MCF 10A (cell line): ENCODE data around the gene COL23A1. TPM values are rescaled to one million over a fixed set of nuclear protein-coding genes. Genes with fewer than 3 reads are reported as not detected.

Source experiments
- BruUV-seq: library from RNA; stranded (reverse); fragments of 400-500 nt; replicated peaks from 2 replicates; lab custom pipeline; 2021; lab: Mats Ljungman, UMichigan
- CTCF ChIA-PET: fragments of 300-600 bp; sonication (Branson Sonifier 250); formaldehyde crosslinking; extraction: SDS; loops from one replicate; lab custom pipeline; 2021; ENCODE audit warnings: antibody characterized with exemption, inconsistent platforms; lab: Yijun Ruan, JAX
- POLR2A ChIA-PET: fragments of 300-600, 350-650 bp; sonication (Branson Sonifier 250); formaldehyde crosslinking; extraction: SDS; loops from one replicate; lab custom pipeline; 2020; ENCODE audit warnings: antibody characterized with exemption, inconsistent platforms; lab: Yijun Ruan, JAX
- DNase-seq: peaks from one replicate; pipeline ENCODE4 v3.0.0-alpha.2; 2018; ENCODE audit not compliant: unreplicated experiment
- H3K27ac Mint-ChIP-seq: one replicate; pipeline ENCODE4 v1.8.0; 2022; ENCODE audit warnings: mild to moderate bottlenecking, low read depth, mixed read lengths; ENCODE audit not compliant: unreplicated experiment
- H3K27me3 Mint-ChIP-seq: one replicate; pipeline ENCODE4 v1.8.0; 2022; ENCODE audit warnings: mixed read lengths; ENCODE audit not compliant: insufficient read depth, unreplicated experiment
- H3K36me3 Mint-ChIP-seq: one replicate; pipeline ENCODE4 v1.8.0; 2022; ENCODE audit warnings: mild to moderate bottlenecking, moderate library complexity, mixed read lengths; ENCODE audit not compliant: insufficient read depth, unreplicated experiment
- H3K4me1 Mint-ChIP-seq: one replicate; pipeline ENCODE4 v1.8.0; 2022; ENCODE audit warnings: mixed read lengths; ENCODE audit not compliant: insufficient read depth, unreplicated experiment
- H3K4me3 Mint-ChIP-seq: one replicate; pipeline ENCODE4 v1.8.0; 2022; ENCODE audit warnings: mild to moderate bottlenecking, moderate library complexity, mixed read lengths; ENCODE audit not compliant: unreplicated experiment
- H3K9me3 Mint-ChIP-seq: one replicate; pipeline ENCODE4 v1.8.0; 2022; ENCODE audit warnings: mixed read lengths; ENCODE audit not compliant: unreplicated experiment
- intact Hi-C: fragments of 100-400 bp; cut with micrococcal nuclease; formaldehyde crosslinking; loops from 2 replicates; pipeline ENCODE4 v1.14.1; 2022
- total RNA-seq: library from RNA; stranded (reverse); gene quantifications from 2 replicates; pipeline ENCODE4 v1.2.3, GENCODE V29; 2022
- TF ChIP-seq, protein P1 (sequence below): fragments of 200-600 bp; IDR thresholded peaks from one replicate; pipeline ENCODE4 v1.8.0; 2022; ENCODE audit warnings: antibody characterized with exemption, mild to moderate bottlenecking; ENCODE audit not compliant: unreplicated experiment

Gene COL23A1
- total RNA-seq, 1 experiment from 2014 or later = not detected

GRCh38 chr5:178271231-178271630 lies 319.0 kb downstream of the COL23A1 start:
- H3K36me3 Mint-ChIP-seq = peaks cover 6% of the 10 kb centered on the region
- no peak for DNase-seq
- H3K9me3 Mint-ChIP-seq = peaks cover 8% of the 10 kb centered on the region
- H3K4me3 Mint-ChIP-seq = no peak overlapping the region
- no peaks in the 10 kb centered on the region for H3K27me3 Mint-ChIP-seq
- no TSS peak for BruUV-seq
- ChIA-PET CTCF (interaction anchor here (0.6 to 0.9 kb wide), 3 partner anchors 11 to 351 kb away, joined by 3 to 4 read pairs (median 3); no protein-coding TSS in a partner anchor), POLR2A (interaction anchor here (0.6 kb wide), 1 partner anchor 51 kb away, joined by 3 read pairs; no protein-coding TSS in a partner anchor)
- H3K27ac Mint-ChIP-seq = no peak overlapping the region
- intact Hi-C loops = no loop called here
- TF ChIP-seq, protein P1, sequence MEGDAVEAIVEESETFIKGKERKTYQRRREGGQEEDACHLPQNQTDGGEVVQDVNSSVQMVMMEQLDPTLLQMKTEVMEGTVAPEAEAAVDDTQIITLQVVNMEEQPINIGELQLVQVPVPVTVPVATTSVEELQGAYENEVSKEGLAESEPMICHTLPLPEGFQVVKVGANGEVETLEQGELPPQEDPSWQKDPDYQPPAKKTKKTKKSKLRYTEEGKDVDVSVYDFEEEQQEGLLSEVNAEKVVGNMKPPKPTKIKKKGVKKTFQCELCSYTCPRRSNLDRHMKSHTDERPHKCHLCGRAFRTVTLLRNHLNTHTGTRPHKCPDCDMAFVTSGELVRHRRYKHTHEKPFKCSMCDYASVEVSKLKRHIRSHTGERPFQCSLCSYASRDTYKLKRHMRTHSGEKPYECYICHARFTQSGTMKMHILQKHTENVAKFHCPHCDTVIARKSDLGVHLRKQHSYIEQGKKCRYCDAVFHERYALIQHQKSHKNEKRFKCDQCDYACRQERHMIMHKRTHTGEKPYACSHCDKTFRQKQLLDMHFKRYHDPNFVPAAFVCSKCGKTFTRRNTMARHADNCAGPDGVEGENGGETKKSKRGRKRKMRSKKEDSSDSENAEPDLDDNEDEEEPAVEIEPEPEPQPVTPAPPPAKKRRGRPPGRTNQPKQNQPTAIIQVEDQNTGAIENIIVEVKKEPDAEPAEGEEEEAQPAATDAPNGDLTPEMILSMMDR = no peak
- peaks cover 5% of the 10 kb centered on the region for H3K4me1 Mint-ChIP-seq

DNA sequence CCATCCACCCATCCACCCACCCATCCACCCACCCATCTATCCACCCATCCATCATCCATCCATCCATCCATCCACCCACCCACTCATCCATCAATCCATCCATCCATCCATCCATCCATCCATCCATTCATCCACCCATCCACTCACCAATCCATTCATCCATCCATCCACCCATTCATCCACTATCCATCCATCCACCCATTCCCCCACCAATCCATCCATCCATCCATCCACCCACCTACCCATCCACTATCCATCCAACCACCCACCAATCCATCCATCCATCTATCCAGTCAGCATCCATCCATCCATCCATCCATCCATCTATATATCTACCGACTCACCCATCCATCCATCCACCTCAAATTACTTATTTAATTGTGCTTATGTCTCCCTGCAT lies 320.7 kb downstream of the COL23A1 start:
- peaks cover 6% of the 10 kb centered on the region for H3K36me3 Mint-ChIP-seq
- no TSS peak for BruUV-seq
- ChIA-PET POLR2A (no interaction called here), CTCF (no interaction called here)
- no peak overlapping the region for H3K4me3 Mint-ChIP-seq
- DNase-seq = no peak
- H3K4me1 Mint-ChIP-seq = peaks cover 5% of the 10 kb centered on the region
- intact Hi-C loops = no loop called here
- TF ChIP-seq, protein P1 = no peak
- no peak overlapping the region for H3K27ac Mint-ChIP-seq
- H3K9me3 Mint-ChIP-seq = peaks cover 8% of the 10 kb centered on the region
- H3K27me3 Mint-ChIP-seq = no peaks in the 10 kb centered on the region

GRCh38 chr5:178267876-178268275 lies 322.3 kb downstream of the COL23A1 start:
- no TSS peak for BruUV-seq
- no peak for DNase-seq
- intact Hi-C loops = no loop called here
- Mint-ChIP-seq H3K27me3 (no peaks in the 10 kb centered on the region), H3K9me3 (peaks cover 8% of the 10 kb centered on the region), H3K4me1 (no peaks in the 10 kb centered on the region), H3K4me3 (no peak overlapping the region), H3K27ac (no peak overlapping the region), H3K36me3 (peaks cover 6% of the 10 kb centered on the region)
- ChIA-PET POLR2A (no interaction called here), CTCF (interaction anchor here (0.6 to 2.6 kb wide), 3 partner anchors 9 to 171 kb away, joined by 3 to 8 read pairs (median 3); partner anchors contain the start of gene PHYKPL)
- TF ChIP-seq, protein P1 = no peak

DNA sequence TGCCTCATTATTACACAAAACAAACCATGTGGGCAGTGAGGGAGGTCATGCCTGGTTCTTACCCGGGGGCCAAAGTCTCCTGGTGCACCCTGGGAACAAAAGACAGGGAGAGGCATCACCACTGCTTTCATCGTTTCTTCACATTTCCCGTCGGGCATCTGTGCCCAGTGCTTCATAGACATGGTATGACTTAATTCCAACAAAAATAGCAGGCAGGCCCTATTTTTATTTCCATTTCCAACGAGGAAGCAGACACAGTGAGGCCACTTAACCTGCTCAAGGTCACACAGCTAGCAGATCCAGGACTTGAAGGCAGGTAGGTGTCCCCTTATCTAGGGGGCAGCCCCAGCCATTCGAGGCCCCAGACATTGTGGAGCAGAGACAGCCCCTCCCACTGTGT lies 322.9 kb downstream of the COL23A1 start:
- no peak for DNase-seq
- Mint-ChIP-seq H3K36me3 (peaks cover 6% of the 10 kb centered on the region), H3K4me3 (no peak overlapping the region), H3K27ac (no peak overlapping the region), H3K27me3 (no peaks in the 10 kb centered on the region), H3K9me3 (peaks cover 8% of the 10 kb centered on the region), H3K4me1 (no peaks in the 10 kb centered on the region)
- ChIA-PET POLR2A (no interaction called here), CTCF (interaction anchor here (0.6 to 2.6 kb wide), 5 partner anchors 10 to 195 kb away, joined by 3 to 8 read pairs (median 4); no protein-coding TSS in a partner anchor)
- intact Hi-C loops = no loop called here
- no TSS peak for BruUV-seq
- TF ChIP-seq, protein P1 = no peak
